Mucosa of stomach (tissue), 1 donor: ENCODE data around the gene ABCG1.

ENCODE experiments used
- H3K27me3 ChIP-seq: one replicate; pipeline ENCODE4 v1.7.0; 2013; ENCODE audit warnings: mild to moderate bottlenecking, low read length; ENCODE audit not compliant: control insufficient read depth, insufficient read depth
- H3K36me3 ChIP-seq: one replicate; pipeline ENCODE4 v1.7.0; 2013; ENCODE audit warnings: low read length; ENCODE audit not compliant: control insufficient read depth, insufficient read depth
- H3K4me1 ChIP-seq: one replicate; pipeline ENCODE4 v1.7.0; 2013; ENCODE audit warnings: mild to moderate bottlenecking, low read length; ENCODE audit not compliant: control insufficient read depth, insufficient read depth
- H3K4me3 ChIP-seq: one replicate; pipeline ENCODE4 v1.7.0; 2013; ENCODE audit warnings: low read length
- H3K9ac ChIP-seq: one replicate; pipeline ENCODE4 v1.7.0; 2013; ENCODE audit warnings: mild to moderate bottlenecking, low read length, moderate library complexity
- H3K9me3 ChIP-seq: one replicate; pipeline ENCODE4 v1.7.0; 2013; ENCODE audit warnings: mild to moderate bottlenecking, low read length, moderate library complexity; ENCODE audit not compliant: control insufficient read depth
- donor health status: Pancreatic carcinoma.

The ABCG1 gene

DNA sequence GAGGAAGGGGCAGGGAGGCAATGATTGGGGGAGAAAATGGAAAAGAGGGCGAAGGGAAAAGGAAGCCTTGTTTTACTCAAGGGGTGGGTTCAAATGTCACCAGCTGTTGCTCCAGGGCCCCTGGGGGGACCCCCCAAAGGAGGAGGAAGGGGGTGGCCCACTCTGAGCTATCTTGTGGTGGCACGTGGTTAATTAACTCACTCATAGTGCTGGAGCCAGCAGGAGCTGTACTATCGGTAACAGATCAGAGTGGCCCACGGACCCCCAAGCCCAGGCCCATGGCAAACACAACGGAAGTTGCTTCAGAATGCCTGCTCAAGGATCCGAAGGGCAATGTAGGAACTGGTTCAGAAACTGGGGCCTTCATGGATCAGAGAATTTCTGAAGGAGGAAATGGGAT, 124.6 kb downstream of the ABCG1 start:
- Histone ChIP-seq H3K9ac (no peak overlapping the region), H3K9me3 (no peaks in the 10 kb centered on the region), H3K27me3 (no peaks in the 10 kb centered on the region), H3K36me3 (no peaks in the 10 kb centered on the region), H3K4me1 (peaks cover 11% of the 10 kb centered on the region), H3K4me3 (no peak overlapping the region)

- H3K9me3 ChIP-seq = no peaks in the 10 kb centered on the region
- no peaks in the 10 kb centered on the region for H3K36me3 ChIP-seq
- no peaks in the 10 kb centered on the region for H3K27me3 ChIP-seq
- peaks cover 6% of the 10 kb centered on the region for H3K4me1 ChIP-seq
- no peak overlapping the region for H3K4me3 ChIP-seq
- H3K9ac ChIP-seq = no peak overlapping the region
Observed at GRCh38 chr21:42343963-42344510, 125.1 kb downstream of the ABCG1 start.

- H3K4me3 ChIP-seq = no peak overlapping the region
- no peak overlapping the region for H3K9ac ChIP-seq
- no peaks in the 10 kb centered on the region for H3K36me3 ChIP-seq
- no peaks in the 10 kb centered on the region for H3K27me3 ChIP-seq
- H3K4me1 ChIP-seq = peaks cover 6% of the 10 kb centered on the region
- H3K9me3 ChIP-seq = no peaks in the 10 kb centered on the region
Observed at GRCh38 chr21:42344631-42345030, 125.7 kb downstream of the ABCG1 start.

DNA sequence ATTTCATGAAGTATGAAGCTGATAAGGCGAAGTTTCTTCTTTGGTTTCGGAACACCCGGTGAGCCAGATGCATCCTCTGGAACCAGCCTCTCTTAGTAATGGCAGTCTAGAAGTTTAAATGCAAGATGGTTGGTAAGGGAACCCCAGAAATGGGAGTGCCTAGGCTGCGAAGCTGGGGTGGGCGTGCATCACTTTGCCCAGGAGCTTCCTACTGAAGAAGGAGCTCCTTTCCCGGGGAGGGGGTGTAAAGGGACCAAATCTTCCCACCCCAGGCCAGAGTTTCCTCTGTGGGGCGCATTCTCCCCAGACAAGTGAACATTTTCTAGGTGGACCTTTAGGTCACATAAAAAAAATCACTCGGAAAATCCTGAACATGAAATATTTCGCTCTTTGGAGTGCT, 127.5 kb downstream of the ABCG1 start:
- H3K4me3 ChIP-seq = no peak overlapping the region
- H3K27me3 ChIP-seq = no peaks in the 10 kb centered on the region
- peaks cover 10% of the 10 kb centered on the region for H3K4me1 ChIP-seq
- H3K9me3 ChIP-seq = no peaks in the 10 kb centered on the region
- H3K9ac ChIP-seq = peak overlapping the region; percentile 82
- no peaks in the 10 kb centered on the region for H3K36me3 ChIP-seq
